GM21723 (cell line): ENCODE measurements around the gene FAM120A.
A peak's percentile ranks its signal among the peaks of the same experiment; 100 is the strongest.

Experiments used
- ATAC-seq: cut with Tn5 transposase; IDR thresholded peaks from one replicate; pipeline ENCODE4 v1.9.1; 2021; ENCODE audit warnings: mild to moderate bottlenecking, moderate library complexity; ENCODE audit not compliant: unreplicated experiment

Gene FAM120A

GRCh38 chr9:93576258-93577077 is 125.0 kb downstream of the FAM120A start, which contains the start of gene PHF2:
PHF2 (plus strand) TSS chr9:93576584; CDS start chr9:93576774, 190 bp downstream.
- peak; percentile 41 for ATAC-seq

- ATAC-seq = peak; percentile 20
These were observed 125.8 kb downstream of the FAM120A start for GRCh38 chr9:93577078-93577974.

GRCh38 chr9:93577975-93578682 is 126.6 kb downstream of the FAM120A start:
- no peak for ATAC-seq

- no peak for ATAC-seq
These were observed 127.4 kb downstream of the FAM120A start for GRCh38 chr9:93578844-93579243.

- ATAC-seq = no peak
These were observed 128.4 kb downstream of the FAM120A start for GRCh38 chr9:93579711-93580516.

GRCh38 chr9:93580654-93581380 is 129.3 kb downstream of the FAM120A start:
- no peak for ATAC-seq

GRCh38 chr9:93582115-93582514 is 130.6 kb downstream of the FAM120A start:
- no peak for ATAC-seq

- ATAC-seq = no peak
These were observed 131.1 kb downstream of the FAM120A start for GRCh38 chr9:93582550-93582949.

- ATAC-seq = no peak
These were observed 133.8 kb downstream of the FAM120A start for GRCh38 chr9:93585259-93585658.

- no peak for ATAC-seq
These were observed 134.2 kb downstream of the FAM120A start for GRCh38 chr9:93585695-93586094.

GRCh38 chr9:93586290-93587057 is 135.0 kb downstream of the FAM120A start:
- no peak for ATAC-seq

- ATAC-seq = no peak
These were observed 135.8 kb downstream of the FAM120A start for GRCh38 chr9:93587284-93587650.

GRCh38 chr9:93587651-93588347 is 136.3 kb downstream of the FAM120A start:
- no peak for ATAC-seq

- ATAC-seq = no peak
These were observed 137.4 kb downstream of the FAM120A start for GRCh38 chr9:93588641-93589609.

GRCh38 chr9:93589688-93590087 is 138.2 kb downstream of the FAM120A start:
- no peak for ATAC-seq

- ATAC-seq = no peak
These were observed 139.2 kb downstream of the FAM120A start for GRCh38 chr9:93590609-93591234.
